Prostate gland (tissue), 2 donors: ENCODE results near the gene USP9Y. TPM values are rescaled to one million over a fixed set of nuclear protein-coding genes. Genes with fewer than 3 reads are reported as not detected.

ENCODE experiments used
- DNase-seq: peaks from one replicate; pipeline ENCODE4 v3.0.0-alpha.2; 2019; ENCODE audit warnings: low spot score
- H3K27ac ChIP-seq, 2 donors: fragments of 200-600 bp; sonication (generic); 2 replicates each; pipeline ENCODE4 v1.5.1; 2017 to 2019
- H3K27me3 ChIP-seq: fragments of 200-600 bp; sonication (generic); replicated peaks from 2 replicates; pipeline ENCODE4 v1.5.1; 2019; ENCODE audit not compliant: insufficient read depth
- H3K36me3 ChIP-seq, 2 donors: fragments of 200-600 bp; sonication (generic); 1 replicate in 1 of 2; 2 replicates in 1 of 2; pipeline versions ENCODE4 v1.5.1 to v1.8.1; 2017 to 2019
- H3K4me1 ChIP-seq: fragments of 200-600 bp; sonication (generic); replicated peaks from 2 replicates; pipeline ENCODE4 v1.5.1; 2019
- H3K4me3 ChIP-seq, 2 donors: fragments of 200-600 bp; sonication (generic); 2 replicates each; pipeline ENCODE4 v1.5.1; 2017 to 2019
- H3K9me3 ChIP-seq: fragments of 200-600 bp; sonication (generic); 2 replicates; pipeline ENCODE4 v1.5.1; 2017
- CTCF ChIP-seq, 4 experiments: fragments of 200-600 bp in 2 of 4; fragments of 450-650 bp in 2 of 4; sonication (generic) in 2 of 4; IDR thresholded peaks; 1 replicate in 3 of 4; 2 replicates in 1 of 4; pipeline ENCODE4 v1.5.1; 2016 to 2019; ENCODE audit warnings: antibody characterized with exemption in 4 of 4, mild to moderate bottlenecking in 2 of 4, moderate library complexity in 2 of 4
- POLR2A ChIP-seq: fragments of 450-650 bp; IDR thresholded peaks from one replicate; pipeline ENCODE4 v1.6.1; 2016; ENCODE audit warnings: antibody characterized with exemption, mild to moderate bottlenecking
- POLR2AphosphoS5 ChIP-seq: sonication (generic); formaldehyde crosslinking; IDR thresholded peaks from one replicate; pipeline ENCODE4 v1.6.1; 2017; ENCODE audit warnings: antibody characterized with exemption
- WGBS: methylation state at CpG from one replicate; pipeline ENCODE4 v1.1.5; 2018; 5-methylcytosine and 5-hydroxymethylcytosine counted together
- intact Hi-C: fragments of 100-400 bp; cut with DNase I; formaldehyde crosslinking; loops from one replicate; pipeline ENCODE4 v1.14.2; 2022
- total RNA-seq, 2 donors: library from RNA; depleted of rRNA; stranded (reverse); fragments of >200 nt; gene quantifications; one replicate each; pipeline ENCODE4 v1.1.0, GENCODE V29; 2016

USP9Y gene
- total RNA-seq, 2 donors from 2014 or later: 28.2 to 33.9 TPM

GRCh38 chrY:12905517-12905872 is 204.5 kb downstream of the USP9Y start:
- intact Hi-C loops: loop anchor here (10.0 kb wide), 2 partner anchors 241 to 799 kb away; partner anchors contain the start of gene TMSB4Y
- Histone ChIP-seq H3K27ac (peak overlapping the region; percentile 96 to 98), H3K36me3 (no peaks in the 10 kb centered on the region), H3K4me3 (peak overlapping the region; percentile 52 to 55), H3K27me3 (no peaks in the 10 kb centered on the region), H3K4me1 (no peaks in the 10 kb centered on the region), H3K9me3 (no peaks in the 10 kb centered on the region)
- 0% methylated on average over 19 of the region's 19 CpGs for WGBS
- DNase-seq: peak; percentile 64
- TF ChIP-seq CTCF (IDR thresholded peaks at IDR 0.05): no peak
- no peak for TF ChIP-seq POLR2A
- no peak for TF ChIP-seq POLR2AphosphoS5

- no peaks in the 10 kb centered on the region for H3K36me3 ChIP-seq
- TF ChIP-seq CTCF (IDR thresholded peaks at IDR 0.05): no peak
- TF ChIP-seq POLR2A: no peak
- TF ChIP-seq POLR2AphosphoS5: no peak
- peak overlapping the region; percentile 96 to 98 for H3K27ac ChIP-seq
- DNase-seq: no peak
- no peaks in the 10 kb centered on the region for H3K4me1 ChIP-seq
- H3K4me3 ChIP-seq: peak overlapping the region; percentile 52 to 55
- WGBS: under 1% methylated on average over 15 of the region's 15 CpGs
- no peaks in the 10 kb centered on the region for H3K27me3 ChIP-seq
- no peaks in the 10 kb centered on the region for H3K9me3 ChIP-seq
- intact Hi-C loops: loop anchor here (10.0 kb wide), 2 partner anchors 241 to 799 kb away; partner anchors contain the start of gene TMSB4Y
These were observed 204.9 kb downstream of the USP9Y start for GRCh38 chrY:12905895-12906294.

Other genes starting within 250 kb of the USP9Y start
- 10 to 100 TPM; 29.2 to 65.4 TPM for gene DDX3Y, start 203.6 kb downstream of the USP9Y start, total RNA-seq